ENCODE measurements around the gene MACROH2A2.
"Not testable (repeated sequence)": the region's sequence is repeated elsewhere in the genome, so short reads cannot be mapped to it uniquely, and the experiment has no call there.

The MACROH2A2 gene

DNA sequence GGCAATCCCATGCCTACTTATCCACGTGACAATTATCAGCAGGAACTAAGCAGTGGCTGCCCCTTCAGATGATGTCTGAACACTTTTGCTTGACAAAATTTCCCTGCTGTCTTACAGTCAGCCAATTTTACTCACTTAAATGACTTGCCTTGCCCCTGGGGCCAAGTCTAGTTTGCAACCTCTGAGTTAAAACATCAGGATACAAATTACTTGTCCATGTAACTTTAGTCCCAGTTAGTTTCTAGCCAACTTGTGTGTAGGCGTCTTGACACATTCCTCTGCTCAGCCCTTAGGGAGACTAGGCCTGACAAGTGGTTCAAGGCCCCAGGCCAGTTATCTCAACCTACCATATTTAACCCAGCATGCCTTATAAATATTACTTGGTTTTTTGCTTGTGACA, 105.5 kb downstream of the MACROH2A2 start:
- POLR2A ChIA-PET: no interaction called here
- no peak for DNase-seq (ENCODE audit: low read depth, low spot score)
- CTCF ChIA-PET: interaction anchor here (1.5 to 4.7 kb wide), 3 partner anchors 12 to 206 kb away, joined by 4 to 58 read pairs (median 9); partner anchors contain the start of gene TYSND1
- TF ChIP-seq, protein P1, sequence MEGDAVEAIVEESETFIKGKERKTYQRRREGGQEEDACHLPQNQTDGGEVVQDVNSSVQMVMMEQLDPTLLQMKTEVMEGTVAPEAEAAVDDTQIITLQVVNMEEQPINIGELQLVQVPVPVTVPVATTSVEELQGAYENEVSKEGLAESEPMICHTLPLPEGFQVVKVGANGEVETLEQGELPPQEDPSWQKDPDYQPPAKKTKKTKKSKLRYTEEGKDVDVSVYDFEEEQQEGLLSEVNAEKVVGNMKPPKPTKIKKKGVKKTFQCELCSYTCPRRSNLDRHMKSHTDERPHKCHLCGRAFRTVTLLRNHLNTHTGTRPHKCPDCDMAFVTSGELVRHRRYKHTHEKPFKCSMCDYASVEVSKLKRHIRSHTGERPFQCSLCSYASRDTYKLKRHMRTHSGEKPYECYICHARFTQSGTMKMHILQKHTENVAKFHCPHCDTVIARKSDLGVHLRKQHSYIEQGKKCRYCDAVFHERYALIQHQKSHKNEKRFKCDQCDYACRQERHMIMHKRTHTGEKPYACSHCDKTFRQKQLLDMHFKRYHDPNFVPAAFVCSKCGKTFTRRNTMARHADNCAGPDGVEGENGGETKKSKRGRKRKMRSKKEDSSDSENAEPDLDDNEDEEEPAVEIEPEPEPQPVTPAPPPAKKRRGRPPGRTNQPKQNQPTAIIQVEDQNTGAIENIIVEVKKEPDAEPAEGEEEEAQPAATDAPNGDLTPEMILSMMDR (IDR thresholded peaks at IDR 0.05; ENCODE audit: insufficient read depth, low read length, missing control alignments): no peak
- no peak overlapping the region for H3K4me3 ChIP-seq (ENCODE audit: low read depth, low read length)

GRCh38 chr10:70159366-70159765, 106.7 kb downstream of the MACROH2A2 start:
- H3K4me3 ChIP-seq (ENCODE audit: low read depth, low read length); DNase-seq (ENCODE audit: low read depth, low spot score): not testable (repeated sequence)
- POLR2A ChIA-PET: interaction anchor here (1.2 kb wide), 1 partner anchor 13 kb away, joined by 3 read pairs; the partner anchor contains the start of gene TYSND1
- CTCF ChIA-PET: interaction anchor here (1.0 to 4.7 kb wide), 3 partner anchors 8 to 14 kb away, joined by 3 to 58 read pairs (median 3); partner anchors contain the start of gene TYSND1

DNA sequence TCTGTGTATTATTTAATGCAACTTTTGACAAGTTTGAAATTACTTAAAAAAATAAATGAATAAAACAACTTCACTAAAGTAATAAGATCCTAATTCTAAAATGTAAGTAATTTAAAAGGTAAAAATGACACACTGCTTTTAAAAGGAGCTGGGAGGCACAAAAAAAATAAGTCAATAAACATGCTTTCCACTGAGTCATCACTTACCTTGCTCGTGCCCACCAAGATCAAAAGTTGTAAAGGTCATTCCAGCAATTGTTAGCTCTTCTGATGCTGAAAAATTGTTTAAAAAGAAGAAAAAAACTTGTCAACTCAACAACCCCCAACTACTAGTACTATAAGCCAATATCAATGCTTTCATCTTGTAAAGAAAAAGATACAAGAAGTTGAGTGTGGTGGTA, 108.2 kb downstream of the MACROH2A2 start:
- TF ChIP-seq, protein P1 (IDR thresholded peaks at IDR 0.05; ENCODE audit: insufficient read depth, low read length, missing control alignments): no peak
- DNase-seq (ENCODE audit: low read depth, low spot score): no peak
- ChIA-PET CTCF (interaction anchor here (1.0 to 2.4 kb wide), 3 partner anchors 15 to 204 kb away, joined by 3 to 24 read pairs (median 14); partner anchors contain the start of gene TYSND1), POLR2A (interaction anchor here (1.3 kb wide), 1 partner anchor 10 kb away, joined by 11 read pairs; the partner anchor contains the start of gene SAR1A)
- no peak overlapping the region for H3K4me3 ChIP-seq (ENCODE audit: low read depth, low read length)

All from AG04449 (cell line).